ENCODE data around the gene LPAR3.

- no peak for TF ChIP-seq CTCF (conservative IDR thresholded peaks at IDR 0.05)
- no peak for TF ChIP-seq ZFX (IDR thresholded peaks at IDR 0.05)
Observed at GRCh38 chr1:84889437-84889836, 3.6 kb downstream of the LPAR3 start.
